Stimulated activated CD4-positive, alpha-beta T cell treated with anti-CD3 and anti-CD28 coated beads, Interleukin-12 subunit alpha, Interleukin-12 subunit beta, amount 100 ng/mL, for 4 hours (primary cell): ENCODE measurements around the gene KCNK18.
"Not testable (repeated sequence)": the region's sequence is repeated elsewhere in the genome, so short reads cannot be mapped to it uniquely, and the experiment has no call there.

ENCODE experiments used
- DNase-seq: peaks from one replicate; pipeline ENCODE4 v3.0.0-alpha.2; 2020

The KCNK18 gene

DNA sequence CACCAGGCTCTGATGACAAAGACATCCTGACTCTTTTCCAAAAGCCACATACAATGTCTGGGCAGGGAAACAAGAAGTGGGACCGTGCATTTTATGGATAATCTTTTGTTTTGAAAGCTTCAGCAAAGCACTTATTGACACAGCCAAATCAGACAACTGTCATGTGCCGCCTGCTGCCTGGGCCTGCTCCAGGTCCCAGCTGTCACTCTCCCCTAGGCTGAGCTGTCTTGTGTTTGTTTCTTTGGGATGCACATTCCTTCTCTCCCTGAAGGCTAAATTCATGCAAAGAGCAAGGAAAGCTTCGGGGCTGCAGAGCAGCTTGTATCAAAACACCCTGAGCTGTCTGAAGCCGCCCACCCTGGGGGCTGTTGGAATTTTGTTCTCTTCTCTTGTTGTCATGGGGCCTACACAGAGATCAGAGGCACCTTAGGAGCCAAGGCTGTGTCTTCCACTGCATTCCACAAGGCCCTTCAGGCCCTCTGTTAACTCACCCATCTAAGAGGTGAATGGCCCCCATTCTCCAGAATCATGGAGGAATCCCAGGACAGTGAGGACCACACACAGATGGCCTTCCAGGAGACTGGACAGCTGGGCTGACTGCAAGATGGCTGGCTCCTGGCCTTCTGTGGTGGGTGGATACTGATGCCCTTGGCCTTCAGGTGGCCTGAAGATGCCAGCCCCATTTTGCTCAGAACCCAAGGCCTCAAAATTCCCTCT is 25.8 kb downstream of the KCNK18 start:
- no peak for DNase-seq

- DNase-seq = no peak
Measured at GRCh38 chr10:117223693-117224430, 26.6 kb downstream of the KCNK18 start.

DNA sequence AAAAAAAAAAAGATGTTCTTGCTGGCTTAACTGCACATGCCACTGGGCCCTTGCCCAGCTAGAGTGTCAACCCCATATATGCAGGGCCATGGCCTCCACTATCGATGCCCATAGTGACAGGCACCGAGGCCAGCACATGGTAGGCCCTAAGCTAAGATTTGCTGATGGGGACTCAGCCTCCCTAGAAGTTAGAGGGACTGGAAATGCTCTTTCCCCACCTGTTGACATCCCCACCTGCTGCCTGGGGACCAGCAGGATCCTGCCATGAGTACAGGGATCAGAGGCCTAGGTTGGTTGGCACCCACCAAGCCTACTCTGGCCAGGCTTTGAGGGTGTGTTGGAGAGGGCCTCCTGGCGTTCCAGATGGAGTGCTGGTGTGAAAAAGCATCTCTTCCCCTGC is 27.6 kb downstream of the KCNK18 start:
- no peak for DNase-seq

GRCh38 chr10:117226813-117227451 is 29.6 kb downstream of the KCNK18 start:
- DNase-seq = no peak

DNA sequence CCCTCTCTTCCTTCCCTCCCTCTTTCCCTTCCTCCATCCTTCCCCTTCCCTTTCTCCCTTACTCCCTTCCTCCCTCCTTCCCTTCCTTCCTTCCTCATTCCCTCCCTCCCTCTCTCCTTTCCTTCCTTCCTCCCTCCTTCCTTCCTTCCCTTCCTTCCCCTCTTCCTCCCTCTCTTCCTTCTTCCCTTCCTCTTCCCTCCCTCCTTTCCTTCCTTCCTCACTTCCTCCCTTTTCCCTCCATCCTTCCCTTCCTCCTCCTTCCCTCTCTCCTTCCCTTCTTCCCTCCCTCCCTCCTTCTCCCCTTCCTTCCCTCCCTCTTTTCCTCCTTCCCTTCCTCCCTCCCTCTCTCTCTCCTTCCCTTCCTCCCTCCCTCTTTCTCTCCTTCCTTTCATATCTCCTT is 30.9 kb downstream of the KCNK18 start:
- no peak for DNase-seq

DNA sequence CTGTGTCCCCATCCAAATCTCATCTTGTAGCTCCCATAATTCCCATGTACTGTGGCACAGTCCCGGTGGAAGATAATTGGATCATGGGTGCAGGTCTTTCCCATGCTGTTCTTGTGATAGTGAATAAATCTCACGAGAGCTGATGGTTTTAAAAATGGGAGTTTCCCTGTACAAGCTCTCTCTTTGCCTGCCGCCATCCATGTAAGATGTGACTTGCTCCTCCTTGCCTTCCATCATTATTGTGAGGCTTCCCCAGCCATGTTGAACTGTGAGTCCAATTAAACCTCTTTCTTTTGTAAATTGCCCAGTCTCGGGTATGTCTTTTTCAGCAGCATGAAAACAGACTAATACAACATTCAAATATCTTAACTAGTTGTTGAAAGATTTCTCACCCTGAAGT is 32.8 kb downstream of the KCNK18 start:
- not testable (repeated sequence) for DNase-seq

DNA sequence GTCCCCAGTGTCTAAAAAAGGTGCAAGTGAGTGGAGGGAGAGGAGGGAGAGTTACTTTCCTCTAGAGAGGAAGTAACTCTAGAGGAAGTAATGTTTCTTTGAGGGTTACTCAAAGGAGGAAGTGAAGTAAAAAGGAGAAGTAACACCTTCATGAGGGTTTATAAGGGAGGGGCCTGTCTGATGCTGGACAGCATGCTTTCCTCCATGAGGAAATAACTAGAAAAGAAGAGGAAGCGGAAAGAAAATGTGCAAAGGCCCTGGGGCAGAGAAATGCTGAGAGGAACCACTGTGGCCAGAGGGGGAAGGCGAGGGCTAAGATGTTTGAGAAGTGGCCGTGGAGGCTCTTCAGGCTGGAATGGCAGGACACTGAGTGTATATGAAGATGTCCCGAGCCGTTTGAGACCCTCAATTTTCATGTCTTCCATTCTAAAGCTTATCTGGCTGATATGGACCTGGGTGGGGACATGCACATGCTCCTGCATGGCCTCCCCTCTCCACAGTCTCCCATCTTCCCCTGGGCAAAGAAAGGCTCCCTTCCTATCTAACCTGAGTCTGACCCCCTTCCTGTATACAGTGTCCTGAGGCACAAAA is 40.2 kb downstream of the KCNK18 start:
- DNase-seq = no peak

DNA sequence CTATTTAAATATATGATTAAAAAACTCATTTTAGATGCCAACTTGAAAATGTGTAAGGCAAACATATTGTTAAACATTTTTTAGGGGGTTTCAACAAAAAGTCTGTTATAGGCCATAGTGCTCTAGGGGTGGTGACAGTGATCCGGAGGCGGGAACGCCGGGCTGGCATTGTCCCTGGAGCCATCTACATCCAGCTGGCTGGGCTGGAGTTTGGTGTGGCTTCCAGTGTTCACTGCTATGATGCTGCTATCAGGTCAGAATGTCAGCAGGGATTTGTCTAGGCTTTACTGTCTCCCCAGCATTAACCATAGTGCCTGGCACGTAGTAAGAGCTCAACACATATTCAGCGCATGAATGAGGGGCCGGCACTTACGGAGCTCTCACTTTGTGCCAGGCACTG is 41.8 kb downstream of the KCNK18 start:
- DNase-seq = no peak

- no peak for DNase-seq
Measured at GRCh38 chr10:117239721-117240620, 42.7 kb downstream of the KCNK18 start.

GRCh38 chr10:117240621-117241529 is 43.6 kb downstream of the KCNK18 start, which contains the start of gene SLC18A2:
TSS of gene SLC18A2 (plus strand) at chr10:117241114. CDS start at chr10:117241694, 580 bp downstream.
- no peak for DNase-seq

DNA sequence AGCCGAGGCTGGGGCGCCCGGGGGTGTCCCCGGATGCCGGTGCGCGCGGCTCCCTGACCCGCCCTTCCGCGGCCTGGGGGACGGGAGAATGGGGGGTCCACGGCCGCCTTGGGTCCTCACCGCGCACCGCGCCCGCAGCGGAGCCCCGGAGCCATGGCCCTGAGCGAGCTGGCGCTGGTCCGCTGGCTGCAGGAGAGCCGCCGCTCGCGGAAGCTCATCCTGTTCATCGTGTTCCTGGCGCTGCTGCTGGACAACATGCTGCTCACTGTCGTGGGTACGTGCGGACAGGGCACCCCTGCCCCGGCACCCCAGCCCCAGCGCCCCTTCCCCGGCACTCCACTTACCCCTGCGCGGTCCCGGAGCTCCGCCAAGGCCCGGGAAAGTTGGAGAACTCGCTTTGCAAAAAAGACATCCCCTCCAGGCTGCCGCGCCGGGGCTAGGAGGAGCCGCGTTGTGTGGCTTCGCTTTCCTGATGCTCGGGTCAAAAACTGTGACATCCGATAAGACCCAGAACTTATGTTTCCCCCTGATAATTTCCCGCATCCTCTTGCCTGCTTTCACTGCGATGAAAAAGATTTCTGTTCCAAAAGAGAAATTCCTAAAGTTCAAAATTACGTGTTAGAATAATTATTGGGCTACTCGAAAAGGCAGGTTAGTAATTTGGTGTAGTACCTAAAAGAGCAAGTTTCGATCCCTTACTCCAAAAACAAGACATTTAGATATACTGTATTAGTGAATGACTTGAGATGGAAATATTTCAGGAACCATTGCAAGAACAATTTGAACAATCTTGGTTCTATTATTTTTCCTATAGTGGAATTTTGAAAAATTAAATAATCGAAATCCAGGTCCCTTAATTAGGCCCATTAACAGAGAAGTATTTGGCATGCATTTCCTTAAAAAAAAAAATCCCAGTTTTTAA is 44.5 kb downstream of the KCNK18 start:
- DNase-seq = no peak

DNA sequence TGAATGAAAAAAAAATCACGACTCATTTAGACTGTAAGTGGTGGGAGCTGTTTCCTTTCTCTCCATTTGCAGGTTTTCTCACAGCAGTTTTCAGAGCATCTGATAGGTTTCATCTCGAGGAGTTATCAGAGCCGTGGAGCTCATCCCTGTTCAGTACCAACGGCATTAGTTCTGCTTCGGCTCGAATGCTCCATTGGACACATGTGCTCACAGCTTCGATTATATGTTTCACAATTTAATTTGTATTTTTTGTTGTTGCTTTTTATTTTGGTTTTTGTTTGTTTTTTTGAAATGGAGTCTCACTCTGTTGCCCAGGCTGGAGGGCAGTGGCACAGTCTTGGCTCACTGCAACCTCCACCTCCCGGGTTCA is 45.2 kb downstream of the KCNK18 start:
- DNase-seq = no peak

GRCh38 chr10:117246997-117247671 is 49.8 kb downstream of the KCNK18 start:
- no peak for DNase-seq

- no peak for DNase-seq
Measured at GRCh38 chr10:117248750-117249465, 51.6 kb downstream of the KCNK18 start.

- no peak for DNase-seq
Measured at GRCh38 chr10:117249493-117250093, 52.3 kb downstream of the KCNK18 start.

- no peak for DNase-seq
Measured at GRCh38 chr10:117250411-117250810, 53.1 kb downstream of the KCNK18 start.

DNA sequence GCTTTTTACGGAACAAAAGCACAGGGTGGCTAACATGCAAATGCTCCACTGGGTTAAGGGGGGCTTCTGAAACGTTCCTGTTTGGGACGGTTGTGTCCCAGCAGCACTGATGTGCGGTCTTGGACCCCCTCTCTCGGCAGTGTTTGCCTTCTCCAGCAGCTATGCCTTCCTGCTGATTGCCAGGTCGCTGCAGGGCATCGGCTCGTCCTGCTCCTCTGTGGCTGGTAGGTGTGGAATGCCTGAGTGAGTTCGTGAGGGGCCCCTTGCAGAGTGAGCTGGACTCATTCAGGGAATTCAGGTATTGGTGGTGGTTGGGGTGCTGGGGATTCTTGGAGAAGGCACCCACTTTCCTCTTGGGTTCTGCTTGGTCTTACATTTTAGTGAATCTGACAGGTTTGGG is 56.6 kb downstream of the KCNK18 start:
- DNase-seq = no peak

GRCh38 chr10:117254338-117254737 is 57.0 kb downstream of the KCNK18 start:
- DNase-seq = no peak
